Keratinocyte (primary cell): Measurements from ENCODE around the gene CDH13.

Source experiments
- CTCF ChIP-seq, 3 experiments: IDR thresholded peaks in 1 of 3; conservative IDR thresholded peaks in 1 of 3; optimal IDR thresholded peaks in 1 of 3; 2 replicates in 2 of 3; 3 replicates in 1 of 3; pipeline versions ENCODE3 to v1.5.1; 2011; ENCODE audit warnings: low read length in 3 of 3, mild to moderate bottlenecking in 3 of 3, moderate library complexity in 2 of 3, control low read depth in 1 of 3, inconsistent platforms in 1 of 3; ENCODE audit not compliant: insufficient read depth in 2 of 3; ENCODE audit errors: extremely low read depth in 1 of 3
- EZH2 ChIP-seq: IDR thresholded peaks from one replicate; pipeline ENCODE4 v1.6.1; 2012; ENCODE audit warnings: inconsistent platforms, mild to moderate bottlenecking, low read length, moderate library complexity

DNA sequence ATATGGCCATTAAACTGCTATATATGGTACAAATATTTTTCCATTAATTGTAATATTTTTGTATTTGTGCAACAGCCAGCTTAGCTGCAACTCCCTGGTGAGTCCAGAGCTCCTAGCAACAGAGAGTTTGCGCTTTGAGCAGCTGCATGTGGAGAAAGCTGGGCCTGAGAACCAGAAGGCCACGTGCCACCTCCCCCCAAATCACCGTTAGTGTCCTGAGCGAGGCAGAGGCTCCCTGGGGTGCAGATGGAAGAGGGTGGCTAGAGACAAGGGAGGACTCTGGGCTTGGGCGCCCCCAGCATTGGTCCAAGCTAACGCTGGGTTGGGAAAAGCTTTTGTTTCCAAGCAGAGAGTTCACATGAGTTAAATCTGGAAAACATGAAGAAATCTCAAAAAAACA, 1222.7 kb downstream of the CDH13 start:
- TF ChIP-seq EZH2 (no peak), CTCF (optimal IDR thresholded peaks at IDR 0.05 in 1 of 3, IDR thresholded peaks at IDR 0.05 in 1 of 3, conservative IDR thresholded peaks at IDR 0.05 in 1 of 3; ENCODE audit: extremely low read depth in 1 of 3, insufficient read depth in 2 of 3, low read length in 3 of 3) (no peak)
